ENCODE results near the gene ACHE.
A peak's percentile ranks its signal among the peaks of the same experiment; 100 is the strongest.

The ACHE gene

GRCh38 chr7:100897772-100898454, 2.2 kb upstream of the ACHE start:
- H3K9ac ChIP-seq (ENCODE audit: low read depth, low read length), result no peak overlapping the region
- ATAC-seq (ENCODE audit: insufficient read depth, low read depth) (no peak), DNase-seq (no peak)
- H4K20me1 ChIP-seq (ENCODE audit: insufficient read depth, low read length), result no peaks in the 10 kb centered on the region
- H3K4me1 ChIP-seq (ENCODE audit: insufficient read depth, low read length), result no peaks in the 10 kb centered on the region
- H3K27me3 ChIP-seq (ENCODE audit: insufficient read depth, low read length, poor library complexity), result peaks cover 5% of the 10 kb centered on the region
- no peak overlapping the region for H2AFZ ChIP-seq (ENCODE audit: low read depth, low read length)
- no peaks in the 10 kb centered on the region for H3K36me3 ChIP-seq (ENCODE audit: insufficient read depth, low read length)
- TF ChIP-seq CTCF (IDR thresholded peaks at IDR 0.05; ENCODE audit: borderline replicate concordance, extremely low read depth, low read length, poor library complexity, severe bottlenecking), result no peak
- TF ChIP-seq EZH2 (IDR thresholded peaks at IDR 0.05; ENCODE audit: borderline replicate concordance, low read depth, low read length, severe bottlenecking), result no peak
- no peak overlapping the region for H3K4me2 ChIP-seq (ENCODE audit: insufficient read depth, low read length)
- no peaks in the 10 kb centered on the region for H3K9me3 ChIP-seq (ENCODE audit: insufficient read depth, low read length, severe bottlenecking)
- H3K79me2 ChIP-seq (ENCODE audit: insufficient read depth, low read length), result no peaks in the 10 kb centered on the region
- H3K27ac ChIP-seq (ENCODE audit: low read length), result no peak overlapping the region
- no peak overlapping the region for H3K4me3 ChIP-seq (ENCODE audit: low read depth in 1 of 2, low read length in 2 of 2)

GRCh38 chr7:100896732-100897608, 1.3 kb upstream of the ACHE start:
- Histone ChIP-seq H3K4me3 (ENCODE audit: low read depth in 1 of 2, low read length in 2 of 2) (no peak overlapping the region), H3K4me1 (ENCODE audit: insufficient read depth, low read length) (no peaks in the 10 kb centered on the region), H2AFZ (ENCODE audit: low read depth, low read length) (no peak overlapping the region), H3K9ac (ENCODE audit: low read depth, low read length) (no peak overlapping the region), H3K79me2 (ENCODE audit: insufficient read depth, low read length) (no peaks in the 10 kb centered on the region), H3K4me2 (ENCODE audit: insufficient read depth, low read length) (no peak overlapping the region), H3K36me3 (ENCODE audit: insufficient read depth, low read length) (no peaks in the 10 kb centered on the region), H3K9me3 (ENCODE audit: insufficient read depth, low read length, severe bottlenecking) (no peaks in the 10 kb centered on the region), H4K20me1 (ENCODE audit: insufficient read depth, low read length) (no peaks in the 10 kb centered on the region), H3K27me3 (ENCODE audit: insufficient read depth, low read length, poor library complexity) (peaks cover 4% of the 10 kb centered on the region), H3K27ac (ENCODE audit: low read length) (no peak overlapping the region)
- TF ChIP-seq CTCF (IDR thresholded peaks at IDR 0.05; ENCODE audit: borderline replicate concordance, extremely low read depth, low read length, poor library complexity, severe bottlenecking) (peak; percentile 36), EZH2 (IDR thresholded peaks at IDR 0.05; ENCODE audit: borderline replicate concordance, low read depth, low read length, severe bottlenecking) (no peak)
- DNase-seq (no peak), ATAC-seq (ENCODE audit: insufficient read depth, low read depth) (no peak)

- no peak overlapping the region for H3K4me2 ChIP-seq (ENCODE audit: insufficient read depth, low read length)
- no peak overlapping the region for H2AFZ ChIP-seq (ENCODE audit: low read depth, low read length)
- H3K27ac ChIP-seq (ENCODE audit: low read length), result no peak overlapping the region
- H3K9me3 ChIP-seq (ENCODE audit: insufficient read depth, low read length, severe bottlenecking), result no peaks in the 10 kb centered on the region
- H3K36me3 ChIP-seq (ENCODE audit: insufficient read depth, low read length), result no peaks in the 10 kb centered on the region
- no peak overlapping the region for H3K9ac ChIP-seq (ENCODE audit: low read depth, low read length)
- ATAC-seq (ENCODE audit: insufficient read depth, low read depth), result no peak
- no peak overlapping the region for H3K4me3 ChIP-seq (ENCODE audit: low read depth in 1 of 2, low read length in 2 of 2)
- TF ChIP-seq EZH2 (IDR thresholded peaks at IDR 0.05; ENCODE audit: borderline replicate concordance, low read depth, low read length, severe bottlenecking) (no peak), CTCF (IDR thresholded peaks at IDR 0.05; ENCODE audit: borderline replicate concordance, extremely low read depth, low read length, poor library complexity, severe bottlenecking) (no peak)
- peaks cover 5% of the 10 kb centered on the region for H3K27me3 ChIP-seq (ENCODE audit: insufficient read depth, low read length, poor library complexity)
- no peaks in the 10 kb centered on the region for H3K79me2 ChIP-seq (ENCODE audit: insufficient read depth, low read length)
- no peak for DNase-seq
- no peaks in the 10 kb centered on the region for H3K4me1 ChIP-seq (ENCODE audit: insufficient read depth, low read length)
- H4K20me1 ChIP-seq (ENCODE audit: insufficient read depth, low read length), result no peaks in the 10 kb centered on the region
Observed at GRCh38 chr7:100895956-100896731, 456 bp upstream of the ACHE start.

Data from DND-41 (cell line).